ENCODE measurements around the gene ZC2HC1B.

Gene ZC2HC1B

DNA sequence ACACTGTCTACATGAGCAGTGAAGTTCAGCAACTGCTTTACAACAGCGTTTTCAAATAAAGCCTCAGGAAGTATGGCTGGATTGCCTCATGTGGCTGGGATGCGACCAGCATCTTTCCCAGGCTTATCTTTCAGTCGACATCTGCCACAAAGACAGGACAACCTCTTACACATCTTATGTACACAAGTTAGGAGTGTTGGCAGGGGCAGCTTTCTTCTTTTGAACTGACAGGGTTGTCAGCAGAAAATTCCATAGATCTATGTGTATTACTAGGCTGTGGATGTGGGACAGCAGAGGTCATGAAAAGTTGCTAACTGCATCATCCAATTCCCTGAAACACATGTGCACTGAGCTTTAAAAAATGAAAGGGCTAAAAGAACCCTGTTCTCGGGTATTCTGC, 95.7 kb downstream of the ZC2HC1B start:
- no peaks in the 10 kb centered on the region for H3K9me3 ChIP-seq (ENCODE audit: control insufficient read depth, insufficient read depth, low read length)
- peaks cover 8% of the 10 kb centered on the region for H3K4me1 ChIP-seq (ENCODE audit: control insufficient read depth, insufficient read depth, low read length)
- H3K36me3 ChIP-seq (ENCODE audit: control insufficient read depth, insufficient read depth, low read length) = no peaks in the 10 kb centered on the region
- H3K27ac ChIP-seq (ENCODE audit: low read length) = no peak overlapping the region
- WGBS (ENCODE audit: insufficient coverage, insufficient read length) = no CpG with 5 or more reads among the region's 4 CpGs
- peaks cover 69% of the 10 kb centered on the region for H3K27me3 ChIP-seq (ENCODE audit: control insufficient read depth, insufficient read depth, low read length)
- H3K4me3 ChIP-seq (ENCODE audit: low read length) = no peak overlapping the region
- no peak for DNase-seq (ENCODE audit: low read depth, low spot score)

DNA sequence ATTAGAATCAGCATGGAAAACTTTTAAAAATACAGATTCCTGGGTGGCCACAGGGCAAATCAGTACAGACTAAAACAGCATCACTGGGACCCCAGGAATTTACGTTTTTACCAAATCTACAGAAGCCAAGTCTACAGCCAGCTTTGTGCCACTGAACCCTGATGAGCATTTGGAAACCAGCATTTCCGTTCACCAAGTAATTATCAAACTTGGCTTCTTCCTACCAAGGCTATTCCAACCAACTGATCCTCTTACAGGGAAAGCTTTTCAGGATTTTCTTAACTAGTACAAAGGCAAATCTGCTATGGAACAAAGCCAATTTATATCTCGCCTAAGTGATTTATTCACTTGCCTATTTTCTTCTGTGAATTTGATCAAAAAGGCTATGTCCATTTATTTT, 96.8 kb downstream of the ZC2HC1B start:
- no peak overlapping the region for H3K27ac ChIP-seq (ENCODE audit: low read length)
- no peak overlapping the region for H3K4me3 ChIP-seq (ENCODE audit: low read length)
- no peaks in the 10 kb centered on the region for H3K9me3 ChIP-seq (ENCODE audit: control insufficient read depth, insufficient read depth, low read length)
- peaks cover 72% of the 10 kb centered on the region for H3K27me3 ChIP-seq (ENCODE audit: control insufficient read depth, insufficient read depth, low read length)
- H3K4me1 ChIP-seq (ENCODE audit: control insufficient read depth, insufficient read depth, low read length) = peaks cover 12% of the 10 kb centered on the region
- WGBS (ENCODE audit: insufficient coverage, insufficient read length) = no CpG with 5 or more reads among the region's 3 CpGs
- H3K36me3 ChIP-seq (ENCODE audit: control insufficient read depth, insufficient read depth, low read length) = no peaks in the 10 kb centered on the region
- no peak for DNase-seq (ENCODE audit: low read depth, low spot score)

DNA sequence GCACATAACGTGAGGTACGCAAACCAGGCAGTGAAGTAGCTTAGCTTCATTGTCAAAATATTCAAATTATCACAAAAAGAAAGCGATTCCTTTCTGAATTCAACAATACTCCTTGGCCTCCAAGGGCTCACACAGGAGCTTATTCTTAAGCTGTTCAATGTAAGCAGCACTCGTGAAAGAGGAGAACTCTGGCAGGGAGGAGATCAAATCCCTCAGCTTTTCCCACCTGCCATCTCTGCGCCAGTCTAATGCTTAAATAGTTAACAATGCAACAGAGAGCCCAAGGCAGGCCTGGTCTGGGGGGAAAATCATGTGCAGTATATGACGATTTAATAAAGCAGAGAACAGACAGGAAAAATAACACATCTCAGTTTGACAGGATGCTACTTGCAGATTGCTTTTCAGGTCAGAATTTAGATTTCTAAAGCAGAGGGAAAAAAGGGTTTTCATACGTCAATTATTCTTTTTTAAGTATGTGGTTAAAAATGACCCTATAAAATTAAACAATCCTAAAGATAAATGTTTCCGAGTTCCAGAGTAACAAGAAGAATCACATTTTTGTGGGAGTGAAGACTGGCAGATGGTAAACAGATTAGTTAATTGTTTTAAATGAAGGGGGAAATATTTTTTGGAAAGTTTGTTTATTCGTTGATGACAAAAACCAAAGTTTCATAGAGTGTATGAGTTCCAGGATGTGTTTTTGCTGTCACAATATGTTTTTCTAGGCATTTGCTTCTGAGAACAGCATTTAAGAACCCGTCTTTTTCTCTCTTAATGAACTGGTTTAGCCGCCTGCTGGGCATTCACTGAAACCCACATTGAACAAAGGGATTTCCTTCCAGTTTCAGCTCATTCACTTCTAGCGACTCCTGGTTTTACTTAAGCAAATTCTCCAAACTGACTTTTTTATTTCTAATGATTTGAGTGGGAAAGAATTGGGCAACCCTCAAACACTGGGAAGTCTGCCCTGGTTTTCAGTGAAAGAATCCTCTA, 97.9 kb downstream of the ZC2HC1B start:
- Histone ChIP-seq H3K27ac (ENCODE audit: low read length) (no peak overlapping the region), H3K27me3 (ENCODE audit: control insufficient read depth, insufficient read depth, low read length) (peaks cover 74% of the 10 kb centered on the region), H3K4me3 (ENCODE audit: low read length) (no peak overlapping the region), H3K36me3 (ENCODE audit: control insufficient read depth, insufficient read depth, low read length) (no peaks in the 10 kb centered on the region), H3K4me1 (ENCODE audit: control insufficient read depth, insufficient read depth, low read length) (peaks cover 12% of the 10 kb centered on the region), H3K9me3 (ENCODE audit: control insufficient read depth, insufficient read depth, low read length) (no peaks in the 10 kb centered on the region)
- no peak for DNase-seq (ENCODE audit: low read depth, low spot score)
- 100% methylated on average over 1 of the region's 12 CpGs for WGBS (ENCODE audit: insufficient coverage, insufficient read length)

DNA sequence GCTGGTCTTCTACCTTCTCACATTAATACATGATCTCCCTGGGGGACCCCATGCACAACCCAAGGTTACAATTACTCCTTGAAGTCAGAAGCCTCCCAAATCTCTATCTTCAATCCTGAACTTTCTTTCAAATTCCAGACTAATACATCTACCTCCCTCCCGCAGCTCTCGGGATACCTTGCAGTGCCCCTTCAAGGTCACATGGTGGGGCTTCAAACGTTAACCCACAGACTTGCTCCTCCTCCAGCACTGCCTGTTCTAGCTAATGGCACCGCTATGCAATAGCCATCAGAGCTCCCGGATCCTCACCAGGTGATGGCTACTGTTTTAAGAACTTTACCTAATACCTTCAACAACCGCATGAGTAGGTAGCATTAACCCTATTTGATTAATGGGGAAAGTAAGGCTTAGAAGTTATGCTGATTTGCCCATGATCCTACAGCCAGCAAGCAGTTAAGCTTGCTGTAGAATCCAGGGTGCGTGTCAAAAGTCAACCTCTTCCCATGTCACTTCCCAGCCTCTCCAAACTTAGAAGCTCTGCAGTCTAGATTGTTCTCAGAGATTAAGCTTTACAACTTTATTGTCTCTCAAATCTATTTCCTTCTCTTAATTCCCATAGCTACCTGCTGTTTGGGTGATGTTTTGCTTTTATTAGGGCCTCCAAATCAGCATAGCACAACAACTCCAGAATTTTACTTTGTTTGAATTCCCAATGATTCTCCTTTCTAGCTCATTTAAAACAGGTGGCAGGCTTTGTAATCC, 99.1 kb downstream of the ZC2HC1B start:
- WGBS (ENCODE audit: insufficient coverage, insufficient read length) = no CpG with 5 or more reads among the region's 7 CpGs
- peaks cover 12% of the 10 kb centered on the region for H3K4me1 ChIP-seq (ENCODE audit: control insufficient read depth, insufficient read depth, low read length)
- H3K27me3 ChIP-seq (ENCODE audit: control insufficient read depth, insufficient read depth, low read length) = peaks cover 76% of the 10 kb centered on the region
- H3K4me3 ChIP-seq (ENCODE audit: low read length) = no peak overlapping the region
- no peak overlapping the region for H3K27ac ChIP-seq (ENCODE audit: low read length)
- H3K9me3 ChIP-seq (ENCODE audit: control insufficient read depth, insufficient read depth, low read length) = no peaks in the 10 kb centered on the region
- DNase-seq (ENCODE audit: low read depth, low spot score) = no peak
- H3K36me3 ChIP-seq (ENCODE audit: control insufficient read depth, insufficient read depth, low read length) = no peaks in the 10 kb centered on the region

DNA sequence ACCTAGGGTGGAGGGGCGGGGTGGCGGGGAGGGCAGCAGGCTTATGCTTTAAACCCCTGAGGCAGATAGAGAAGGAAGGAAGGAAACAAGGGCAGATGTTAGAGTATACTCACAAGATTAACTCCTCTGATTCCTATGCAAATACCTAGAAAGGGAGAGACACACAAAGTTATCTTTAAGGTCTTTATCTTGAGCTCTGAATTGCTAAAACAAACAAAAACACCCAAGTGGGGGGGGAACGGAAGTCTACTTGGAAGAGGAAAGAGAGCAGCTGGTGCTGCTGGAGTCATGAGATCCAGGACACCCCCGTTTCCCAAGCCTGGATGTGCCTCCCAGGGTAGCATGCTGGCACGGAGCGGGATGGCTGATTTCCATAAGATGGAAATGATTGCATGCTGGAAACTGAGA, 100.4 kb downstream of the ZC2HC1B start:
- peaks cover 12% of the 10 kb centered on the region for H3K4me1 ChIP-seq (ENCODE audit: control insufficient read depth, insufficient read depth, low read length)
- H3K36me3 ChIP-seq (ENCODE audit: control insufficient read depth, insufficient read depth, low read length) = no peaks in the 10 kb centered on the region
- no peaks in the 10 kb centered on the region for H3K9me3 ChIP-seq (ENCODE audit: control insufficient read depth, insufficient read depth, low read length)
- H3K27me3 ChIP-seq (ENCODE audit: control insufficient read depth, insufficient read depth, low read length) = peaks cover 84% of the 10 kb centered on the region
- WGBS (ENCODE audit: insufficient coverage, insufficient read length) = no CpG with 5 or more reads among the region's 6 CpGs
- DNase-seq (ENCODE audit: low read depth, low spot score) = no peak
- no peak overlapping the region for H3K4me3 ChIP-seq (ENCODE audit: low read length)
- H3K27ac ChIP-seq (ENCODE audit: low read length) = no peak overlapping the region

DNA sequence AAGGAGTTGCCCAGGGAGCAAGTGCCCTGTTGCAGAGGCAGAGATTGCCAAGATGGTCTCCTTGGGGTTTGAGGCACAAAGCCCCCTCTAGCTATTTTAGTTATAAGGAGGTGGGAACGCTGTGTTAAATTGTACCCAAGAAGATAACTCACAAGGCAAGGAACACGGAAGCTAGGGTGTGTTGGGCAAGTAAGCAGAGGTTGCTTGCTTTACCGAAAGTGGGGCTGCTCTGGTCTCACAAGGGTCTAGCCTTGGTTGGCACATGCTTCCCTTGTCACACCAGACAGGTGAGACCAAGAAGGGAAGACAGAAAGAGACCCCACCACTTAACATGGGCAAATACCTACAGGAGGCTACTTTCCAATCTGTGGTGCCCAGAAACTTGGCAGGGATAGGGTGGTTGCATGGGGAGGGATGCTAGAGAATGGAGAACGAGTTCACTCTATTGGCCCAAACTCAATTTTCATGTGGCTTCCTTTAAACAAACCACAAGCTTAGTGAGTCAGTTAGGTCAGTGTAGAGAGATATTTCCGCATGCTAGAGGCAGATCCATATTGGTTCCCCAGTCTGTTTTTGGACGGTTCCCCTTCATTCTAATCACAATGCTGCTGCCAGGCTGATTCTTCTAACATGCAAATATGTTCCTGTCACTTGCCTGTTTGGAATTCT, 101.4 kb downstream of the ZC2HC1B start:
- Histone ChIP-seq H3K27me3 (ENCODE audit: control insufficient read depth, insufficient read depth, low read length) (peaks cover 83% of the 10 kb centered on the region), H3K27ac (ENCODE audit: low read length) (no peak overlapping the region), H3K4me3 (ENCODE audit: low read length) (no peak overlapping the region), H3K9me3 (ENCODE audit: control insufficient read depth, insufficient read depth, low read length) (no peaks in the 10 kb centered on the region), H3K4me1 (ENCODE audit: control insufficient read depth, insufficient read depth, low read length) (peaks cover 10% of the 10 kb centered on the region), H3K36me3 (ENCODE audit: control insufficient read depth, insufficient read depth, low read length) (no peaks in the 10 kb centered on the region)
- no CpG with 5 or more reads among the region's 6 CpGs for WGBS (ENCODE audit: insufficient coverage, insufficient read length)
- DNase-seq (ENCODE audit: low read depth, low spot score) = no peak

DNA sequence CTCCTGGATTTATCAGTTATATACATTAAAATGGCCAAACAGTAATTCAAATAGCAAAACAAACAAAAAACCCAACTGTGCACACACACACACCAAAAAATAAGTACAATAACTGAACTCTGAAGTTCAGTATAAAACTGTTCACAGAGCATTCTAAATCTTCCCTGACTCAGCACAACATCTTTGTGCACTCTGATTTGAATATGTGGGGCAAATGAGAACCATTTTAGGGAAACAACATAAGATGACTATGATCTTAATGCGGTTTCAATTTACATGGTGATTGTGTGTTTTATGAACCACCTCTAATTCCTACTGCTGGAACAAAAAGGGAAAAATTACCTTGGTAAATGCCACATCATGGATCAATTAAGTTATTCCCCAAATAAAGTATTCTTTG, 102.0 kb downstream of the ZC2HC1B start:
- Histone ChIP-seq H3K27ac (ENCODE audit: low read length) (no peak overlapping the region), H3K9me3 (ENCODE audit: control insufficient read depth, insufficient read depth, low read length) (no peaks in the 10 kb centered on the region), H3K4me3 (ENCODE audit: low read length) (no peak overlapping the region), H3K4me1 (ENCODE audit: control insufficient read depth, insufficient read depth, low read length) (peaks cover 10% of the 10 kb centered on the region), H3K36me3 (ENCODE audit: control insufficient read depth, insufficient read depth, low read length) (no peaks in the 10 kb centered on the region), H3K27me3 (ENCODE audit: control insufficient read depth, insufficient read depth, low read length) (peaks cover 86% of the 10 kb centered on the region)
- no CpG with 5 or more reads among the region's 1 CpG for WGBS (ENCODE audit: insufficient coverage, insufficient read length)
- no peak for DNase-seq (ENCODE audit: low read depth, low spot score)

DNA sequence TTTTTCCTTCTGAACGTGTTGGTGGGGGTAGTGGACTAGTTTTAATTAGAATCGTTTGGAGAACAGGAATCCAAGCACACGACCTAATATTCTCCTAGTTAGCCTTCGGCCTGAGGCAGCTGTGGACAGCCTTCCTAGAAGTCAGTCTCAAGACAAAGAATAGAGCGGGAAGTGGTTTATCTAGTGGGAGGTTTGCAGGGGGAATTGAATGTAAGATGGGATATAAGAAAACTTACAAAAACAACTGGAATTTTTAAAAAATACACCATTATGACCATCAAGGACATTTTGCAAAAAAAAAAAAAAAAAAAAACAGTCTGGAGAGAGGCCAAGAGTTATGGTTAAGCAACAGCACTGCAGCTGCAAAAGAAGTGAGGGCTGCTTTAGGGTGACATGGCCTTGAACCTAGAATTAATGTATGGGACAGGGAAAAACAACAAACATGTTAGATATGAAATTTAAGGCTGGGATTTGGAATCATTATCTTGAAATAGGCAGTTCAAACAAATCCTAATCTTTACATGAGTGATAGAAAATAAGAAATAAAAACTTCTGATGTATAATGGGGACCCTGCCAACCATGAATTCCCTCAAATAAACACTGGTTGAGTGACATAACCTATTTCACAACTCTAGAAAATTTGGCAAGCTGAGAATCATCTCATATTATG, 103.6 kb downstream of the ZC2HC1B start:
- Histone ChIP-seq H3K9me3 (ENCODE audit: control insufficient read depth, insufficient read depth, low read length) (no peaks in the 10 kb centered on the region), H3K27ac (ENCODE audit: low read length) (no peak overlapping the region), H3K36me3 (ENCODE audit: control insufficient read depth, insufficient read depth, low read length) (no peaks in the 10 kb centered on the region), H3K27me3 (ENCODE audit: control insufficient read depth, insufficient read depth, low read length) (peaks cover 84% of the 10 kb centered on the region), H3K4me1 (ENCODE audit: control insufficient read depth, insufficient read depth, low read length) (peaks cover 10% of the 10 kb centered on the region), H3K4me3 (ENCODE audit: low read length) (no peak overlapping the region)
- no peak for DNase-seq (ENCODE audit: low read depth, low spot score)
- no CpG with 5 or more reads among the region's 5 CpGs for WGBS (ENCODE audit: insufficient coverage, insufficient read length)

DNA sequence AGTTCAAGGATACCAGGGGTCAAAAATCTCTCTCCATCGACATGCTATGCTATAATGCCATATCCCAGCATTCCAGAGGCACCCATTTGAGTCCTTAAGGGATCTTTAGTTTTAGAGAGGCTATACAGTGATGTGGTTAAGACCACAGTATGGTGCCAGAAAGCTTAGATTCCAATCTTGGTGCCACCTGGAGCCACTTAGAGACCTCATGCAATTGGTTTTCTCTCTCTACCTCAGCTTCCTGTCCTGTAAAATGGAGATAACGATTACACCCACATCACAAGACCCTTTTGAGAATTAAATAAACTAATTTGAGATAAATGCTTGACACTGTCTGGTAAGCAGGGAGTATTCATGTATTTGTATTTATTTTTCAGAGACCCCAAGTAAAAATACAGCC, 104.8 kb downstream of the ZC2HC1B start:
- Histone ChIP-seq H3K4me1 (ENCODE audit: control insufficient read depth, insufficient read depth, low read length) (peaks cover 6% of the 10 kb centered on the region; the same call in 1 of the 2 replicates), H3K9me3 (ENCODE audit: control insufficient read depth, insufficient read depth, low read length) (no peaks in the 10 kb centered on the region), H3K27me3 (ENCODE audit: control insufficient read depth, insufficient read depth, low read length) (peaks cover 75% of the 10 kb centered on the region), H3K27ac (ENCODE audit: low read length) (no peak overlapping the region), H3K4me3 (ENCODE audit: low read length) (no peak overlapping the region), H3K36me3 (ENCODE audit: control insufficient read depth, insufficient read depth, low read length) (no peaks in the 10 kb centered on the region)
- no peak for DNase-seq (ENCODE audit: low read depth, low spot score)
- WGBS (ENCODE audit: insufficient coverage, insufficient read length) = no CpG with 5 or more reads among the region's 2 CpGs

All from iPS DF 6.9 (cell line).